ENCODE data around the gene KCNJ8.

KCNJ8 gene

DNA sequence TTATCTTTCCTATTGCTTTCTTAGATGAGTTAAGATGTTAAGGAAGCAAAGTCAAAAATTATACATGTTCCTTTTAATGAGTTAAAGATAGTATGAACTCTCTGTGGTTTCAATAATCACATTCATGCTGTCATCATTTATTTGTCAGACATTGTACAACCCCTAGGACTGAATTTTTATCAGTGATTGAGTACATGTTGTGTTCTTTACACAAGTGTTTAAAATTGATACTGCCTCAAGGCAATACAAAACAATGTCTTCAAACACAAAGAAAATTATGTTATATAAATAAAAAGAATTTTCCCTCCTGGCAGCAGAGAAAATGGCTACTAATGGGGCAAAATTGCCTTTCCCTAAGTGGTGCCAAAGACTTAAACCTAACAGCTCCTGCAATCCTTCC, 34.6 kb upstream of the KCNJ8 start:
- no peak for DNase-seq (ENCODE audit: extremely low spot score)
- ChIA-PET POLR2A (no interaction called here), CTCF (no interaction called here)
- TF ChIP-seq ARNT (IDR thresholded peaks at IDR 0.05) = no peak
- no peak for TF ChIP-seq ELF4 (IDR thresholded peaks at IDR 0.05)
- TF ChIP-seq FOXK2 (IDR thresholded peaks at IDR 0.05) = no peak
- no peak for TF ChIP-seq NFRKB (IDR thresholded peaks at IDR 0.05)
- no peak for TF ChIP-seq L3MBTL2 (conservative IDR thresholded peaks at IDR 0.05)
- TF ChIP-seq SP1 (IDR thresholded peaks at IDR 0.05) = no peak
- no peak for TF ChIP-seq FOXA1 (IDR thresholded peaks at IDR 0.05)
- no peak for TF ChIP-seq LEF1 (IDR thresholded peaks at IDR 0.05; ENCODE audit: borderline replicate concordance)
- no peak for TF ChIP-seq SUZ12 (IDR thresholded peaks at IDR 0.05)
- no peak for TF ChIP-seq BHLHE40 (IDR thresholded peaks at IDR 0.05; ENCODE audit: borderline replicate concordance)
- no peak for TF ChIP-seq TARDBP (IDR thresholded peaks at IDR 0.05)
- TF ChIP-seq, protein P1, sequence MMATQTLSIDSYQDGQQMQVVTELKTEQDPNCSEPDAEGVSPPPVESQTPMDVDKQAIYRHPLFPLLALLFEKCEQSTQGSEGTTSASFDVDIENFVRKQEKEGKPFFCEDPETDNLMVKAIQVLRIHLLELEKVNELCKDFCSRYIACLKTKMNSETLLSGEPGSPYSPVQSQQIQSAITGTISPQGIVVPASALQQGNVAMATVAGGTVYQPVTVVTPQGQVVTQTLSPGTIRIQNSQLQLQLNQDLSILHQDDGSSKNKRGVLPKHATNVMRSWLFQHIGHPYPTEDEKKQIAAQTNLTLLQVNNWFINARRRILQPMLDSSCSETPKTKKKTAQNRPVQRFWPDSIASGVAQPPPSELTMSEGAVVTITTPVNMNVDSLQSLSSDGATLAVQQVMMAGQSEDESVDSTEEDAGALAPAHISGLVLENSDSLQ (IDR thresholded peaks at IDR 0.05) = no peak
- no peak for TF ChIP-seq HDGF (IDR thresholded peaks at IDR 0.05; ENCODE audit: borderline replicate concordance)

DNA sequence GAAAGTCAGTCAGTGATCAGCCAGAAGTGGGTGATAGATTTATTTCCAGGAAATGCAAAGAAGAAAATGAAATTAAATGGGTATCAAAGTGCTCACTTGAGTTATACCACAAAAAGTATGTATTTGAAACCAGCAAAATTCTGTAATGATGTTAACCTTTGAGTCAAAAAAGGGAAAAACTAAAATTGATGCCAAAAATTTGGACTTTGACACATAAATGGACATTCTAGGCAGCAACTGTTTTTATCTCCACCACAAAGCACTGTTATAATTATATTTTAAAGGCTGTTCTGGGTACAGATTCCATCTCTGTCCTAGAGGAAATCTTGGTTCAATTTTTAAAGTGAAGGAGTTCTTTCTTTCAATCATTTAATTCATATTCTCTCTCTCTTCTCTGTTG, 31.7 kb upstream of the KCNJ8 start:
- POLR2A ChIA-PET = no interaction called here
- CTCF ChIA-PET = no interaction called here
- DNase-seq (ENCODE audit: extremely low spot score) = no peak
- TF ChIP-seq L3MBTL2 (conservative IDR thresholded peaks at IDR 0.05) = no peak
- TF ChIP-seq HDGF (IDR thresholded peaks at IDR 0.05; ENCODE audit: borderline replicate concordance) = no peak
- no peak for TF ChIP-seq SUZ12 (IDR thresholded peaks at IDR 0.05)
- TF ChIP-seq LEF1 (IDR thresholded peaks at IDR 0.05; ENCODE audit: borderline replicate concordance) = no peak
- no peak for TF ChIP-seq SP1 (IDR thresholded peaks at IDR 0.05)
- no peak for TF ChIP-seq FOXM1 (IDR thresholded peaks at IDR 0.05; ENCODE audit: borderline replicate concordance)
- no peak for TF ChIP-seq ARNT (IDR thresholded peaks at IDR 0.05)
- no peak for TF ChIP-seq NFRKB (IDR thresholded peaks at IDR 0.05)
- no peak for TF ChIP-seq ELF4 (IDR thresholded peaks at IDR 0.05)
- TF ChIP-seq BHLHE40 (IDR thresholded peaks at IDR 0.05; ENCODE audit: borderline replicate concordance) = no peak
- TF ChIP-seq FOXK2 (IDR thresholded peaks at IDR 0.05) = no peak
- TF ChIP-seq, protein P1 (IDR thresholded peaks at IDR 0.05) = no peak
- TF ChIP-seq CTBP1 (IDR thresholded peaks at IDR 0.05; ENCODE audit: borderline replicate concordance) = no peak

DNA sequence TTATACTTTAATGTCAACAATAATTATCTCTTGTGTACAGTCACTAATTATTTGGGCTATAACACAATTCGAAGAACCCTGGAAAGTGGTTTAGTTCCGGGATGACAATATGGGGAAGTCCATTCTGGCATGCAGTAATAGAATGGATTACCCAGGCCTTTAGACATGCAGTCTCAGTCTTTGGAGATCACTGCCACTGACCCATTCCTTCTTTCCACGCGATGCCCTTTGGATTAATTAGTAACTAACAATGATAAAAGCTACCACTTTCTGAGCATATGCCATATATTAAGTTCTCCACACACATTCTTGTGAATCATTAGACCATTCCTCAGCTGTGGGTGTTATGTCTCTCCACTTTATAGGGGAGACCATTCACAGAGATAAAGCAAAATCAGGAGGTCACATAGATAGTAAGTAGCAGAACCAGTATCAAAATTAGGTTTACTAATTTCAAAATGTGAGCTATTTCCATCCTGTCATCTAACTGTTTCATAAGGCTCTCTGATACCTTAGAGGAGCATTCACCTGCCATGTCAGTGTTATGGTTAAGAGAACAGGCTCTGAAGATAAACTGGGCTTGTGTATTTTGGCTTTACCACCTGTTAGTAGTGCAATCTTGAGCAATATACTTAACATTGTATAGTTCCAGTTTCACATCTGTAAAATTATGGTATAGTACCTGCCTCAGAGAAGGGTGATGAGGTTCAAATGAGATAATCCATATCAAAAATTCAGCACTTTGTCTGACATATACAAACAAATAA, 27.2 kb upstream of the KCNJ8 start:
- DNase-seq (ENCODE audit: extremely low spot score) = no peak
- ChIA-PET CTCF (no interaction called here), POLR2A (no interaction called here)
- TF ChIP-seq TARDBP (IDR thresholded peaks at IDR 0.05) (no peak), FOXA1 (IDR thresholded peaks at IDR 0.05) (no peak), HDGF (IDR thresholded peaks at IDR 0.05; ENCODE audit: borderline replicate concordance) (no peak), BHLHE40 (IDR thresholded peaks at IDR 0.05; ENCODE audit: borderline replicate concordance) (no peak), NFRKB (IDR thresholded peaks at IDR 0.05) (no peak), SP1 (IDR thresholded peaks at IDR 0.05) (no peak)
- TF ChIP-seq, protein P1 (IDR thresholded peaks at IDR 0.05) = no peak

DNA sequence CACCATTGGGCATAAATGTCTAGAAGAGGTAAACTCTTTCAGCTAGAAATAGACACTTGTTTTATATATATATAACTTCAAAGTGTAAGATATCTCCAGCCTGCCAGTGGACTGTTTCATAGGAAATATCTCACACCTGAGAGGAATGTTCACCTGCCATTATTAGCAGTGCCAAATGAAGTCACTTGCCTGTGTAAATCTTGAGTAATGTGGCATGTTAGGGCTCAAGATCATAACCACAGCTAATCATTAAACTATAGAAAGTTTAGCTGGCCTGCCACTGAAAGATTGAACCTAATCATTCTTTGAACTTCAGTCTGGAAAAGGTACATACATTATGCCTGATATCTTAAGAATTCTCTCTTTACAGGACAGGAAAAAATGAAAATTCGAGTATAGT, 25.5 kb upstream of the KCNJ8 start:
- no peak for DNase-seq (ENCODE audit: extremely low spot score)
- ChIA-PET POLR2A (no interaction called here), CTCF (no interaction called here)
- TF ChIP-seq TARDBP (IDR thresholded peaks at IDR 0.05) (no peak), L3MBTL2 (conservative IDR thresholded peaks at IDR 0.05) (no peak), ZNF384 (IDR thresholded peaks at IDR 0.05) (no peak), ELF4 (IDR thresholded peaks at IDR 0.05) (no peak), SP1 (IDR thresholded peaks at IDR 0.05) (no peak)
- TF ChIP-seq, protein P1 (IDR thresholded peaks at IDR 0.05) = no peak

DNA sequence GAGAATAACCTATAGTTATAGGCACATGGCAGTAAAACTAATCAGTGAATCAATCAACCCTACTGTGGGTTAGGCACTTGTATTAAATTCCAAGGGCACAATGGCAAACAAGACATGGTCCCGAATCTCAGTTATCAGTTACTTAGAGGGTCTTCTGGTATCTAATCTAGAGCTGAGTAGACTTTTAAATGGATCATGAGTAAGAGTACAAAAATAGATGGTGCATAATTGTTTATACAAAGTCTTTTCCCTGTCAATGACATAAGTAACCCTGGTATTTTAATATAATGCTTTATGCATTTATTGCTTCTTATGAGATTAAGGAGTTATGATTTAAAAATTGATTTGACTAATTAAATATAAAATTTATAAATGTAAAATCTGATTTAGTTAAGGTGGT, 23.0 kb upstream of the KCNJ8 start:
- no peak for TF ChIP-seq SP1 (IDR thresholded peaks at IDR 0.05)
- TF ChIP-seq SUZ12 (IDR thresholded peaks at IDR 0.05) = no peak
- no peak for TF ChIP-seq CTBP1 (IDR thresholded peaks at IDR 0.05; ENCODE audit: borderline replicate concordance)
- no peak for TF ChIP-seq ARNT (IDR thresholded peaks at IDR 0.05)
- no peak for TF ChIP-seq FOXM1 (IDR thresholded peaks at IDR 0.05; ENCODE audit: borderline replicate concordance)
- no peak for TF ChIP-seq TARDBP (IDR thresholded peaks at IDR 0.05)
- no peak for TF ChIP-seq BHLHE40 (IDR thresholded peaks at IDR 0.05; ENCODE audit: borderline replicate concordance)
- no peak for TF ChIP-seq FOXA1 (IDR thresholded peaks at IDR 0.05)
- TF ChIP-seq, protein P1 (IDR thresholded peaks at IDR 0.05) = no peak
- TF ChIP-seq L3MBTL2 (conservative IDR thresholded peaks at IDR 0.05) = no peak
- no peak for TF ChIP-seq LEF1 (IDR thresholded peaks at IDR 0.05; ENCODE audit: borderline replicate concordance)
- no peak for TF ChIP-seq HDGF (IDR thresholded peaks at IDR 0.05; ENCODE audit: borderline replicate concordance)
- TF ChIP-seq ELF4 (IDR thresholded peaks at IDR 0.05) = no peak
- TF ChIP-seq NFRKB (IDR thresholded peaks at IDR 0.05) = no peak
- TF ChIP-seq FOXK2 (IDR thresholded peaks at IDR 0.05) = no peak
- TF ChIP-seq ZNF384 (IDR thresholded peaks at IDR 0.05) = no peak
- ChIA-PET POLR2A (no interaction called here), CTCF (no interaction called here)
- no peak for DNase-seq (ENCODE audit: extremely low spot score)
